ACHN (cell line): ENCODE measurements around the gene SLC48A1.

Experiments
- DNase-seq: peaks from one replicate; pipeline ENCODE4 v3.0.0-alpha.2; 2015
- in situ Hi-C: cut with HindIII; loops from 2 replicates; pipeline ENCODE4 v1.10.0; 2017; ENCODE audit warnings: low sequenced_read_pairs, low pct_ligation_motif_present, low pct_unique_long_range_greater_than_20kb

Gene SLC48A1

DNA sequence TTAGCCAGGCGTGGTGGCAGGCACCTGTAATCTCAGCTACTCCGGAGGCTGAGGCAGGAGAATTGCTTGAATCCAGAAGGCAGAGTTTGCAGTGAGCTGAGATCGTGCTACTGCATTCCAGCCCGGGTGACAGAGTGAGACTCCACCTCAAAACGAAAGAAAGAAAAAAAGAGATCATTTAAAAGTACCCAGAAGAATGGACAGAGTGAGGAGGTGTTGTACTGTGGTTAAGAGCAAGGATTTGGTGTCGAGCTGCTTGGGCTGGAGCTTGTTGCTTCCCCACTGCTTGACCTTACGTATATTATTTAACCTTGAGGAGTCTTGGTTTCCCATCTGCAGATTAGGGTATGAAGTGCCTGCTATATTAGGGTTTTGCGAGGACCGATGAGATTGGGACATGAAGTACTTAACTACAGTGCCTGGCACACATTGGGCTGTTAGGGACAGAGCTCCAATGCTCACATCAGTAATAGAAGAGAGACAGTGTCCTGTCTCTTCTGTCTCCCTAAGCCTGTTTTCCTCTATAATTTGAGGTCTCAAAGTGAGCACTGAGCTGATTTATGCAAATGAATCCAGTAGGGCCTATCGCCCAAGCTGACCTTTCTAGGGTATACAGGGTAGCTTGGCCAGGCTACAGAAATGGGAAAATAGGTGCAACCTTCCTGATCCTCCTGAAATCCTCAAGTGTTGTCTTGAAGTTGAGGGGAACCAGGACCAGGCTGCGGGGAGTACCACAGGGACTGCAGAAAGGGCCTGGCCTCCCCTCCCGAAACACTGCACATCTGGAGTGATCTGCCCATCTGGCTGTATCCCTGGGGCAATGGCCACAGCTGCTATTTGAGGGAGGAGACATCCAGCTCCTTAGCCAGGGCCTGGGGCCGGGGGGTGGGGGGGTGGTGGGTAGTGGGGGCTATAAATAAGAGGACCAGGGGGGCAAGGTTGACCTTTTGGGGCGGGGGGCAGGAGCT is 55.3 kb downstream of the SLC48A1 start:
- in situ Hi-C loops: no loop called here
- DNase-seq: no peak

DNA sequence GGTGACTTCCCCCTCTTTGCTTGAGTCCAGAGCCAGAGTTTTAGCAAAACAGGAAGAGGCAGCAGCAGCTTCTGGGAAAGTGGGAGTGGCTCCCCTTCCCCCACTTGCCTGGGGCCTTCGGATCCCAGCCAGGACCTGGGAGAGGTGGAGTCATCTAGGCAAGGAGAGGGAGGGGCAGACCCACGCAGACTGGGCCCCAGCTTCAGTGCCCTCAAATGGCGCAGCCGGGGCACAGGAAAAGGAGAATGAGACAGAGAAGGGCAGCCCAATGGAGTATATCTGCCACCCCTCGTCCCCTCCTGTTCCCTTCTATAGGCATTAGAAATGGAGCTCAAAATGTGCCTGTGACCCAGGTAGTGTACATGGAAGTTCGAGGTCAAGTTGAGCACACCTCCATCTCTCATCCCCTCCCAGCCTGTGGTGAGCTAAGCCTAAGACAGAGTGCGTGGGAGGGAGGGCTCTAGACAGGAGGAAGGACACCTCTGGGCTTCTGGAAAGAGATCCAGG is 56.0 kb downstream of the SLC48A1 start:
- in situ Hi-C loops: no loop called here
- DNase-seq: peak; percentile 89

DNA sequence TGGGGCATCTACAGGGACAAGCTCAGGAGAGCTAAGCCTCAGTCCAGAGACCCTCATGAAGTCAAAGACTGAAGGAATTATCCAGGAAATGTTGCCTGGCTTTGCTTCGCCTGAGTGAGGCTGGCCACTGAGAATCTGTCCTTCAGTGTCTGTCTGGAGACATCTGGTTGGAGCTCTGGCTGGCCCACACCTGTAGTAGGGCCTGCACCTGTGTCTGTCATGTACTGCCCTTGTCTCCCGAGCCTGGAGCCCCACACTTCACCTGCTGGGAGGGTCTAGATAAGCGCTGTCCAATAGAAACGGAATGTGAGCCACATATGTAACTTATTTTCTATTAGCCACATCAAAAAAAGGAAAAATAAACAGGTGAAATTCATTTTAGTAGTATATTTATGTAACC is 56.5 kb downstream of the SLC48A1 start:
- in situ Hi-C loops: no loop called here
- no peak for DNase-seq
